Natural killer cell (primary cell): ENCODE data around the gene CREG1. TPM values are rescaled to one million over a fixed set of nuclear protein-coding genes. Genes with fewer than 3 reads are reported as not detected.

Experiments
- ATAC-seq, 3 donors: fragments of 150-1000 bp in 2 of 3; fragments of 200-7000 bp in 1 of 3; cut with Tn5 transposase; 1 replicate in 1 of 3; 2 replicates in 2 of 3; pipeline ENCODE4 v1.10.0; 2021; ENCODE audit warnings: mild to moderate bottlenecking in 2 of 3, moderate library complexity in 2 of 3
- DNase-seq, 2 donors: peaks; one replicate each; pipeline versions ENCODE4 v3.0.0 to v3.0.0-alpha.2; 2013 to 2021; ENCODE audit warnings: mixed read lengths in 1 of 2
- H3K27ac ChIP-seq: one replicate; pipeline ENCODE4 v1.5.1; 2013; ENCODE audit warnings: mild to moderate bottlenecking, low read length
- H3K27me3 ChIP-seq: one replicate; pipeline ENCODE4 v1.6.1; 2013; ENCODE audit warnings: low read length; ENCODE audit not compliant: control insufficient read depth, insufficient read depth
- H3K36me3 ChIP-seq: one replicate; pipeline ENCODE4 v1.6.1; 2013; ENCODE audit warnings: low read length; ENCODE audit not compliant: control insufficient read depth, insufficient read depth
- H3K4me1 ChIP-seq: one replicate; pipeline ENCODE4 v1.6.1; 2013; ENCODE audit warnings: low read length; ENCODE audit not compliant: control insufficient read depth, insufficient read depth
- H3K4me3 ChIP-seq: one replicate; pipeline ENCODE4 v1.5.1; 2013; ENCODE audit warnings: low read length
- H3K9me3 ChIP-seq: one replicate; pipeline ENCODE4 v1.6.1; 2013; ENCODE audit warnings: low read length; ENCODE audit not compliant: control insufficient read depth, insufficient read depth
- H3K27ac Mint-ChIP-seq, 2 donors: one replicate each; pipeline ENCODE4 v1.8.0; 2022; ENCODE audit warnings: mild to moderate bottlenecking in 2 of 2, mixed read lengths in 2 of 2, moderate library complexity in 1 of 2
- H3K27me3 Mint-ChIP-seq, 2 donors: one replicate each; pipeline ENCODE4 v1.8.0; 2022; ENCODE audit warnings: low read depth in 2 of 2, mixed read lengths in 2 of 2
- H3K36me3 Mint-ChIP-seq: one replicate; pipeline ENCODE4 v1.8.0; 2022; ENCODE audit warnings: mixed read lengths
- H3K4me1 Mint-ChIP-seq, 2 donors: one replicate each; pipeline ENCODE4 v1.8.0; 2022; ENCODE audit warnings: mixed read lengths in 2 of 2
- H3K4me3 Mint-ChIP-seq: one replicate; pipeline ENCODE4 v1.8.0; 2022; ENCODE audit warnings: mild to moderate bottlenecking, moderate library complexity, mixed read lengths
- H3K9me3 Mint-ChIP-seq, 2 donors: one replicate each; pipeline ENCODE4 v1.8.0; 2022; ENCODE audit warnings: mixed read lengths in 2 of 2
- WGBS: methylation state at CpG from one replicate; pipeline ENCODE4 v1.1.7; 2013; ENCODE audit warnings: missing lambda C conversion rate; ENCODE audit not compliant: insufficient coverage; 5-methylcytosine and 5-hydroxymethylcytosine counted together
- intact Hi-C: fragments of 100-400 bp; cut with micrococcal nuclease; formaldehyde crosslinking; loops from one replicate; pipeline ENCODE4 v1.14.2; 2022
- total RNA-seq, 4 donors: library from RNA; stranded (reverse); fragments of 120-200 nt in 1 of 4; gene quantifications; one replicate each; pipeline versions ENCODE4 v1.2.3 to v1.2.4, GENCODE V29; 2013 to 2022
- TF ChIP-seq, protein P1 (sequence below): fragments of 200-600 bp; IDR thresholded peaks from one replicate; pipeline ENCODE4 v1.8.0; 2022; ENCODE audit warnings: antibody characterized with exemption

CREG1 gene
- total RNA-seq, 3 donors from 2014 or later (not counting 1 experiment from before 2014, with no cell fraction given): 6.7 to 15.8 (median 8.9) TPM

DNA sequence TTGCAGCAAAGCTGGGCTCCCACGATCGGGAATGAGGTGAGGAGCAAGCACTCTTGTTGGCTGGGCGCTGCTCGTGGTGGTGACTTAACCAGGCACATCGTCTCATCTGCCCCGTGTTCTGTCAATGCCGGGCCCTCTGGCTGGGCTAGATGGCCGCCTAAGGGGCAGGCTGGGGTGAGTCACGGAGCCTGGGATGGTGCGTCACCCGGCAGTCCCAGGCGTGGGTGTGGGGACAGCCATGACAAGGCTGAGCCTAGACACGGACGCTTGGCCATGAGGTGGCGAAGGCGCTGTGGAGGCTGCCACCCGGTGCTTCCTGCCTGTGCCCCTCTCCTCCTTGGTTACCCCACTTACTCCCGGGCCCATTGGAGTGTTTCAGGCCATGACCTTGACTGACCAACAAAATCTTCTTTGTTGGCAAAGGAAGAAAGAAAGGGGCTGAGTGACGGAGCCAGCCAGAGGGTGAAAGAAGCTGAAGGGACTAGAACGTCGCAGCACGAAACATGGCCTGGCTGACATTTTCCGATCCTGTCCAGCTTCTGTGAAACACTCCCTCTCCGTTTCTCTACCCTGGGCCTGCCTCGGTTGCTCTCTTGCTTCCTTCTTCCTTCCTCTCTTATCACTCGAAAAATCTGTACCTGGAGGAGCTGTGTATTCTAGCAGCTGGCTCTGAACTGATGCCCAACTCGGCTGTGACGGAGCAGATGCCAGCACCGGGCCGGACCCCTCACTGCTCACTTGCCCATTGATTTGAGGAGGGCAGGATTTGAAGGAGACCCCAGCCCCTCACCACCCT, 35.8 kb downstream of the CREG1 start:
- Histone ChIP-seq H3K36me3 (peaks cover 33% of the 10 kb centered on the region), H3K27ac (peak overlapping the region; percentile 97), H3K4me3 (peak overlapping the region; percentile 96), H3K9me3 (no peaks in the 10 kb centered on the region), H3K4me1 (peaks cover 36% of the 10 kb centered on the region), H3K27me3 (no peaks in the 10 kb centered on the region)
- peaks cover 51 to 60% of the 10 kb centered on the region in 2 donors for H3K4me1 Mint-ChIP-seq
- TF ChIP-seq, protein P1, sequence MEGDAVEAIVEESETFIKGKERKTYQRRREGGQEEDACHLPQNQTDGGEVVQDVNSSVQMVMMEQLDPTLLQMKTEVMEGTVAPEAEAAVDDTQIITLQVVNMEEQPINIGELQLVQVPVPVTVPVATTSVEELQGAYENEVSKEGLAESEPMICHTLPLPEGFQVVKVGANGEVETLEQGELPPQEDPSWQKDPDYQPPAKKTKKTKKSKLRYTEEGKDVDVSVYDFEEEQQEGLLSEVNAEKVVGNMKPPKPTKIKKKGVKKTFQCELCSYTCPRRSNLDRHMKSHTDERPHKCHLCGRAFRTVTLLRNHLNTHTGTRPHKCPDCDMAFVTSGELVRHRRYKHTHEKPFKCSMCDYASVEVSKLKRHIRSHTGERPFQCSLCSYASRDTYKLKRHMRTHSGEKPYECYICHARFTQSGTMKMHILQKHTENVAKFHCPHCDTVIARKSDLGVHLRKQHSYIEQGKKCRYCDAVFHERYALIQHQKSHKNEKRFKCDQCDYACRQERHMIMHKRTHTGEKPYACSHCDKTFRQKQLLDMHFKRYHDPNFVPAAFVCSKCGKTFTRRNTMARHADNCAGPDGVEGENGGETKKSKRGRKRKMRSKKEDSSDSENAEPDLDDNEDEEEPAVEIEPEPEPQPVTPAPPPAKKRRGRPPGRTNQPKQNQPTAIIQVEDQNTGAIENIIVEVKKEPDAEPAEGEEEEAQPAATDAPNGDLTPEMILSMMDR: no peak
- H3K27ac Mint-ChIP-seq: peak overlapping the region; percentile 91 to 100
- ATAC-seq (peak; percentile 76 to 91 (median 83)), DNase-seq (peak; percentile 86 to 89)
- intact Hi-C loops: loop anchor here (1.0 to 5.0 kb wide), 6 partner anchors 8 to 295 kb away; partner anchors contain the start of gene POU2F1
- H3K9me3 Mint-ChIP-seq: no peaks in the 10 kb centered on the region
- peaks cover 25% of the 10 kb centered on the region for H3K36me3 Mint-ChIP-seq
- no peaks in the 10 kb centered on the region for H3K27me3 Mint-ChIP-seq
- peak overlapping the region; percentile 95 for H3K4me3 Mint-ChIP-seq
- WGBS: 31% methylated on average over 30 of the region's 30 CpGs

DNA sequence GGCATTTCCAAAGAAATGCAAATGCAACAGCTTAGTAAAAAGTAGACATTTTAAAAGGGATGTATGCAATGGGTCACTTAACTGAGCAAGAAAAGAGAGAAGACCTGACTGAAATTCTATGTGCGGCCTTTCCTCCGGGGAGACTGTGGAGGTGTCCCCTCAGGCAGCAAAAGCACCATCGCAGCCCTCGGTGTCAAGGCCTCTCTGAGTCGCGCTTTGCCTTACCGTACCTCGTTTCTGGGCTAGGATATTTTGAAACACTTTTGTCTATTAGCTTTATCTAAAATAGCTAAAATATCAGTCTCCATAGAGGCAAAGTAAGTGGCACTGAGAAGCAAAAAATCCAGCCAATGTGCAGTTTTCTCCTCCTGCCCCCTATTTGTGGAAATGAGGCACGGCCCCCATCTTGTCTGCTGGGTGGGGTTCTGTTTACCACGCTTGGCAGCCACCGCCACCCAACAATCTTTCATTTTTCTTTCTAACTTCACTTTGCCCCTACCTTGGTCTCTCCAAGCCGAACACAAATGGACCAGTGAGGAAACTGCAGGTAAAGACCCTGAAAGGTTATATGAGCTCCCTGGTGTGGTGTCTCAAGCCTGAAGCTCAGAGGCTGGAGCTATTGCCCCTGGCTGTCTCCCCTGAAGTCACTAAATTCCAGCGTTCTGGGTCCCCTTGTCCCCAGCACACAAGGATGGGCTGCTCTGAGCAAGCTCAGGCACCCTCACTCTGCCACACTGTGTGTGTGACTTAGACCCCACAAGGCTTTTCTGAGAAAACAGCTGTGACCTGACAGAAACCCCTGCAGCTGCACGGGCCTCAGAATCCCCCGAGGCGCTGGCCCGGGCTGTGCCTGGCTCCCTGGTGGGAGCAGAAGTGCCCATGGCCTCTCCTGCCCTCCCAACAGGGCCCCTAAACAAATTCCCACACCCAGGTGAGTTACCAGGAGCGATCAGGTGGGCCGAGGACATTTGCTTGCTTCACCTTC, 36.9 kb downstream of the CREG1 start:
- H3K27me3 ChIP-seq: no peaks in the 10 kb centered on the region
- peak overlapping the region; percentile 96 for H3K4me3 ChIP-seq
- H3K27ac Mint-ChIP-seq: peak overlapping the region; percentile 91 to 100
- intact Hi-C loops: loop anchor here (1.0 to 5.0 kb wide), 4 partner anchors 7 to 294 kb away; partner anchors contain the start of gene POU2F1
- peak overlapping the region; percentile 97 for H3K27ac ChIP-seq
- peaks cover 45% of the 10 kb centered on the region for H3K4me1 ChIP-seq
- peaks cover 35% of the 10 kb centered on the region for H3K36me3 Mint-ChIP-seq
- no peaks in the 10 kb centered on the region for H3K9me3 ChIP-seq
- DNase-seq: peak in 1 of 2 donors; percentile 75
- TF ChIP-seq, protein P1: no peak
- peaks cover 42% of the 10 kb centered on the region for H3K36me3 ChIP-seq
- ATAC-seq: no peak
- no peaks in the 10 kb centered on the region for H3K9me3 Mint-ChIP-seq
- WGBS: 30% methylated on average over 16 of the region's 19 CpGs
- H3K4me3 Mint-ChIP-seq: peak overlapping the region; percentile 95
- H3K4me1 Mint-ChIP-seq: peaks cover 61 to 71% of the 10 kb centered on the region in 2 donors
- no peaks in the 10 kb centered on the region for H3K27me3 Mint-ChIP-seq

DNA sequence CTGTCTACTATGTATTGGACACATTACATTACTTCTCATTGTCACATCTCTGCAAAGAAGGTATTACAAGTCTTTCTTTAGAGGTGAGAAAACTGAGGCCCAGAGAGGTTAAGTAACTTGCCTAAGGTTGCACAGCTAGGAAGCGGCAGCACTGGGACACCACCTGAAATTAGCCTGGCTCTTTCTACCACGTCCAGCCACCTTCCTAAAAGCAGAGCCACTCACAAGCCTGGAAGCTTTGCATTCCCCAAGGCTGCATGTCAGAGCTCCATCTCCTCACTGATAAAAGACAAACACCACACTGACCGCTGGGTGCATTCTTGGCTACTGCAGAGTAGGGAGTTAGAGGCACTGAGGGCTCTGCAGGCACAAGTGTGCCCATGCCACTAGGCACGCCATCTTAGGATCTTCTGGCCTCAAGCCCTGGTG, 37.7 kb downstream of the CREG1 start:
- H3K4me3 ChIP-seq: peak overlapping the region; percentile 96
- Mint-ChIP-seq H3K9me3 (no peaks in the 10 kb centered on the region), H3K27ac (peak overlapping the region; percentile 91 to 100), H3K36me3 (peaks cover 35% of the 10 kb centered on the region), H3K4me3 (peak overlapping the region; percentile 95), H3K27me3 (no peaks in the 10 kb centered on the region), H3K4me1 (peaks cover 62 to 72% of the 10 kb centered on the region in 2 donors)
- no peaks in the 10 kb centered on the region for H3K9me3 ChIP-seq
- peaks cover 50% of the 10 kb centered on the region for H3K36me3 ChIP-seq
- intact Hi-C loops: loop anchor here (1.0 to 5.0 kb wide), 3 partner anchors 16 to 294 kb away; partner anchors contain the start of gene POU2F1
- H3K27me3 ChIP-seq: no peaks in the 10 kb centered on the region
- H3K27ac ChIP-seq: peak overlapping the region; percentile 97
- 40% methylated on average over 4 of the region's 4 CpGs for WGBS
- H3K4me1 ChIP-seq: peaks cover 52% of the 10 kb centered on the region
- ATAC-seq (no peak), DNase-seq (peak in 1 of 2 donors; percentile 31)
- TF ChIP-seq, protein P1: no peak
